GM19438 (cell line): ENCODE measurements around the gene HDAC7.

Experiments
- ATAC-seq: cut with Tn5 transposase; IDR thresholded peaks from one replicate; pipeline ENCODE4 v1.9.1; 2021; ENCODE audit warnings: low read depth; ENCODE audit not compliant: unreplicated experiment

Gene HDAC7

DNA sequence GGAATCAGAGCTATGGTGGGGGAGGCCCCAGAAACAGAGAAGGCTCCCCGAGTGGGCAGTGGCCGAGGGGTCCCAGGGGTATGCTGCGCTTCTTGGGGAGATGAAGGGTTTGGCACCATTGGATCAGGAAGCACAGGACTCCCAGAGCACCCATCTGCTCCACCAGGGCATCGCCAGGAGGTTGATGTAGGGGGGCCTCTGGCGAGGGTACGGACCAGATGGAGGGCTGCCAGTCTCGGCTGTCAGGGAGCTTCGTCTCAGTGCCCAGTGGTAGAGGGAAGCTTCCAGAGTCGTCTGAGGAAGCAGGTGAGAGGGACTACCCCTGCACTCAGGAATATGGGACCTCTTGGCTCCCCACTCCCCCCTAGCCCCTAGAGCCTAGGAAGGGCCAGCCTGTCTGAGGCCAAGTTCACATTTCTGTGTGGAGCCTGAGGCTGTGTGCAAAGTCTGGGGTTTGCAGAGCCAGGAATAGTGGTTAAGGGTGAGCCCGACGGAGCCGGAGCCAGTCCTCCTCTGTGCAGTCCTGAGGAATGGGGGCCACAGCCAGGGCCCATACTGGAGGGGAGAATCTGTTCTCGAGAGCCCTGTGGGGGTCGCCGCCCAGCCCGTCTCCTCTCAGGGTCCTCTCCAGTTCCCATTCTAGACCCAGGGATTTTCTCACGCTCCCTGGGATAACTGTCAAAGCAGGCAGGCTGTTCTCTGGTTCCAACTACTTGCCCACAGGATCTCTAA lies 36.5 kb downstream of the HDAC7 start:
- ATAC-seq, result no peak

DNA sequence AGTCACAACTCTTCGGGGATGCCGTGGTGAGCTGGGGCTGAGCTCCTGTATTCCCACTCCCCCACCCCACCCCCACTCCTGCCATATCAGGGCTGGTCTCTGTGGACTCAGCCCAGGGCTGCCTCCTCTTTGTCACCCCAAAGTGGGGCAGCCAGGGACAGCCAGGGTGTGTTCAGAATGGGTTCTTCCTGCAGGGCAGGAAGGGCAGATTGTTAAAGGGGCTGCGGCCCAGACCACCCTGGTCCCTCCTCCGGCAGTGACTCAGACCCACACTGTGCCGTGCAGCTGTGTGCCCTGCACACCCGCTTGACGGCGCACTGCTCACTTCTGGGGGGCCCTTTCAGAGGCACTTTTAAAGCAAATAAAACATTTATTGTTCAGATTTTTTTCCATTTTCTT lies 37.3 kb downstream of the HDAC7 start:
- no peak for ATAC-seq

DNA sequence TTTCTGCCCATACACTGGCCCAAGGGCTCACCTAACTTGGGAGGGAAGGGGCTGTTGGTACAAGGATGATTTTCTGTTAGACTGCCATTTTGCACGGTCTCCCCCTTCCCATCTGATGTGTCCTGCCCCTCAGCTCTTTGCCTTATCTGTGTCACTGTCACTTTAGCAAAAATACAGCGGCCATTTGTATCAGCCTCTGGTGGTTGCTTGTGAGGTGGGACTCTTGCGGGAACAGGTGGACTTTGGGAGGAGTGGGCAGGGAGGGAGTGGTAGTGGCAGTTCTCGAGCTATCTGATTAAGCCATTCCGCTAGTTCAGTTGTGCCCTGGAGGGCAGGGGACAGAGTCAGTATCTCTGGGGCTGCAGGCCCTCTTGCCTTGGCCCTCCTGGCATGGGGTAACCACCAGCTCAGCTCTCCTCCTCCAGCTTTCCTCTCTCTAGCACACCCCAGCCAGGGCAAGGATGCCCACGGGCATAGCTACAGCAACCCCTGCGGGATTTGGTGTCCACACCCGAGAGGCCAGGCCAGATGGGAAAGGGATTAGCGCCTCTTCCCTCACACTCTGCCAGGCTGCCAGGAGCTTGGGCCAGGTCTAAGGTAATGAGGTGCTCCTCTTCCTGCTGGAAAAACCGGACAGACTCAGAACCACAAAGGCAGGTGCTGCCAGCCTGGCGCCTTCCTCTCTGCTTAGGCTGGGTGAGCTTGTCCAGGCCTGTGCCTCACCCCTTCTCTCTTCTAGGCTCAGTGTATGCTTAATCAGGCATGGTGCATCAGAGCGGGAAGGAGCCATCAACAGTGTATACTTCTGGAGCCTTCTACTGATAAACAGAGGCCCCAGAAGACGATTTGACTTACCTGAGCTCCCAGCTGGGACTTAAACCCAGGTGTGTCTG lies 38.0 kb downstream of the HDAC7 start:
- ATAC-seq, result no peak

DNA sequence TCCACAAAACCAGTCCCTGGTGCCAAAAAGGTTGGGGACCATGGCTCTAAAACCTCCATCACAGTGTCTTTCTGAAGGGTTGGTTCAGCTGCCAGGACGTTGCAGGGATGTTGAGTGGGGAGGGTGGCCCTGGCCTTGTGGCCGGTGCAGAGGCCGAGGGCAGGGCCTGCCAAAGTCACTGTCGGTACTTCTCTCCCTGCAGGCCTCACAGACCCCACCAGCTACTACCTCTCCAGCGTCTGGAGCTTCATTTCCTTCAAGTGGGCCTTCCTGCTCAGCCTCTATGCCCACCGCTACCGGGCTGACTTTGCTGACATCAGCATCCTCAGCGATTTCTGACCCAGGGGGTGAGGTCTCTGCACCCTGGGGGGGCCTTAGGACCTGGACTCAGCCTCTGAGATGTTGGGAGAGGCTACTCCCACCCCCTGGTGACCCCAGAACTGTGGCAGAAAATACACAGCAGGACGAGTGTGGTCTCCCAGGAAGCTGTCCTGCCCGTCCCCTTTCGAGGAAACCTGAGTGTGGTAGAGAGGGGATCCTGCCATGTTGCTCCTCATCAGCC lies 39.7 kb downstream of the HDAC7 start:
- ATAC-seq, result no peak

DNA sequence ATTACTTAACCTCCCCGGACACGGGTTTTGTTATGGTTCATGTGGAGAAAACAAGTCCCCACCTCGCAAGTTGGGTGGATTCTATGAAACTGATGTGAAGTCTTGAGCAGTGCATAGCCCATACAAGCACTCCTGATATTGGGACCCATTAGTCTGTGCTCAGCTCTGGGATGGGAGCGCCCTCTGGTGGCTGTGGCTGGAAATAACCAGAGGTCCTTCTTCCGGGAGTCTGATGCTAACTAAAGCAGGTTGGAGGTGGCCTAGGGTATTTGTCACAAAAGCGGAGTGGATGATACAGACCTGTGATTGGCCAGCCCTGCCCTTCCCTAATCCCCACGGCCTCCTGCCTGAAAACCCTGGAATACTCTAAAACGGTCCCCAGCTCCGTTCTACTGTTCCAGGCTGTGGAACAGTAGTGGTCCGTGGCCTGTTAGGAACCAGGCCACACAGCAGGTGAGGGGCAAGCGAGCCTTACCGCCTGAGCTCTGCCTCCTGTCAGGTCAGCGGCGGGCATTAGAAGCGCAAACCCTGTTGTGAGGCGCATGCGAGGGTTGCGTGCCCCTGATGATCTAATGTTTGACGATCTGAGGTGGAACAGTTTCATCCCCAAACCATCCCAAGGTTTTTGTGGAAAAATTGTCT lies 40.3 kb downstream of the HDAC7 start:
- ATAC-seq, result peak; percentile 84

DNA sequence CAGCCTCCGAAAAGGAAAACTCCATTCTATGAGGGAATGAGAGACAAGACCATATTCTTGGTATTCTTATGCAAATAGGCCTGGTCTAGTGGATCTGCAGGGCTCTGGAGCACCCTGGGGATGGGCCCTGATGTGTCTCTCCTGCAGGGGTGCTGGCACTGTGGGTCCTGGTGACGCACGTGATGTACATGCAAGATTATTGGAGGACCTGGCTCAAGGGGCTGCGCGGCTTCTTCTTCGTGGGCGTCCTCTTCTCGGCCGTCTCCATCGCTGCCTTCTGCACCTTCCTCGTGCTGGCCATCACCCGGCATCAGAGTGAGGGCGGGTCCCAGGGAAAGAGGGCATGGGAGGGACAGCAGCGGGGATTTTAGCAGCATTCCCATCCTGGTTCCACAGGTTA lies 40.8 kb downstream of the HDAC7 start:
- ATAC-seq, result no peak

DNA sequence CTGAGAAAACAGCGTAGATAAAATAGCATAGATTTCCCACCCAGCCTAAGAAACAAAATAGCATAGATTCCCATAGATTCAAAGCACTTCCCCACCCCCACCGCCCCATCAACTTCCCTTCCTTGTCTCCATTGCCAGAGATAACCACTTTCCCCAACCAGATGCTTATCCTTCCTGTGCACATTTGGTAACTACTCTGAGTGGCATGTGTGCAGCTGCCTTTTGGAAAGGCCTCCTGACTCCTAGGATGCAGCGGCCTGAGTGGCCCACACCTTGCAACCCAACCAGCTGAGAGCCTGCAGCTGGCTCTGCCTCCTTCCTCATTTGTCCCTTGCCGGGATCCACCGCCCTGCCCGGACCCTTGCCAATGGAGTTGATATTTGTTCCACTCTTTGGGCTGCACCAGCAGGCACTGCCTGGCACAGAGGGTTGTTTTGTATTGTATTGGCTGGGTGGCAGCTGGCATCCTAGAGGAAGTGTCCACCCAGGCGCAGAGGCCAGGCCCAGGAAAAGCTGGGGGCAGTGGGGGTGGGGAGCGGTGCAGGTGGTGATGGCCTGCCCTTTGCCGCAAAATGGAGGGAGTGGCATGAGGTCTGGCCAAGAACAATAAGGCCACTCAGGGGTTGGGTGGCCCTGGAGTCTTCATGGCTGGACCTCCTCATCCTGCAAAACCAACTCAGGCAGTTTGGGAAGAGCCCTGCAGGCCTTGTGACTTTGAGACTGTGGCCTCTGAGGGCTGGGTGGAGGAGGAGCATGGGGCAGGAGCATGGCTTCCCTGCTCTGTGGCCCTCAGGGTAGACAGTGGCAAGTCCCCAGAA lies 41.8 kb downstream of the HDAC7 start:
- ATAC-seq, result no peak

DNA sequence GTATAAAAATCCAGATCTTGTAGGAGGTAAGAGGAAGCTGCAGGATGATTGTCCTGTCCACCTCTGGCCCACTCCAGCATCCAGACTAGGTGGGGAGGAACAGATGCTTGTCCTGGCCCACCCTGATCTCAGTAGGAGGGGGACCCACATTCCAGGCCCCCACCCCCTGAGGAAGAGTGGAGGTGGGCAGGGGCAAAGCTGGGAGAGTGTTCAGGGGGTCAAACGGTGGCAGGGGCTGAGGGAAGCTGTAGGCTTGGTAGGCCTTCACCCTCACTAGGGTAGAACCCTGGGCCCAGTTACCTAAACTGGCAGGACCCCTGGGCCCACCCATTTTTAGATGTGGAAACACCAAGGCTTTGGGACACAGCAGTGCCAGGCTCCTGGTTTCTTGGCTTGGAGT lies 42.6 kb downstream of the HDAC7 start:
- ATAC-seq, result no peak

DNA sequence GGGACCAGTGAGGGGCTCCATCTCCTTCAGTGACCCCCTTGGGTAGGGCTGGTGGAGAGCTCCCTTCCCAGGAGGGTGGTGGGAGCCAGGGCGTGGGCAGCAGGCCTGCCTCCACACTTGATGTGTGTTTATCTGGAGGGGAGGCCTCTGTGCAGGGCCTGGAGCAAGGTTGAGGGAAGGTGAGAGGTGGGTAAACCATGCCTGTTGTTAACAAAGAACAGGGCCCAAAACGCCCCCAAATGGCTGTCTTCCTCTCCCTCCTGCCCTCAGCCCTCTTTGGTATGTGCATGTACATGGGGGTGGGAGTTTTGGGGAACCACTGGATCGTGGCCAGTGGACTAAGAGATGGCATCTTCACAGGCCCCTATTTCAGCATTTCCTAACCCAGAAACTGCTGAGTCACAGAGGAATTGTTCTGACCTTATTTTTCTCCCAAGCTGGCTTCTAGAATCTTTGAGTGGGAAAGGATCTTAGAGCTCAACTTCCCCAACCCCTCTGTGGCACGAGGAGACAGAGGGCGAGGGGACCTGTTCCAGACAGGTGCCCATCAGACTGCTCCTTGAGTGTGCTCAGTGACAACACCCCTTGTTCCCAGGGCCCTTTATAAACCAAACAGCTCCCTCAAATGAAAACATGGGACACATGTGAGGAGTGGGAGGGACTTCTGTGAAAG lies 43.1 kb downstream of the HDAC7 start:
- no peak for ATAC-seq

DNA sequence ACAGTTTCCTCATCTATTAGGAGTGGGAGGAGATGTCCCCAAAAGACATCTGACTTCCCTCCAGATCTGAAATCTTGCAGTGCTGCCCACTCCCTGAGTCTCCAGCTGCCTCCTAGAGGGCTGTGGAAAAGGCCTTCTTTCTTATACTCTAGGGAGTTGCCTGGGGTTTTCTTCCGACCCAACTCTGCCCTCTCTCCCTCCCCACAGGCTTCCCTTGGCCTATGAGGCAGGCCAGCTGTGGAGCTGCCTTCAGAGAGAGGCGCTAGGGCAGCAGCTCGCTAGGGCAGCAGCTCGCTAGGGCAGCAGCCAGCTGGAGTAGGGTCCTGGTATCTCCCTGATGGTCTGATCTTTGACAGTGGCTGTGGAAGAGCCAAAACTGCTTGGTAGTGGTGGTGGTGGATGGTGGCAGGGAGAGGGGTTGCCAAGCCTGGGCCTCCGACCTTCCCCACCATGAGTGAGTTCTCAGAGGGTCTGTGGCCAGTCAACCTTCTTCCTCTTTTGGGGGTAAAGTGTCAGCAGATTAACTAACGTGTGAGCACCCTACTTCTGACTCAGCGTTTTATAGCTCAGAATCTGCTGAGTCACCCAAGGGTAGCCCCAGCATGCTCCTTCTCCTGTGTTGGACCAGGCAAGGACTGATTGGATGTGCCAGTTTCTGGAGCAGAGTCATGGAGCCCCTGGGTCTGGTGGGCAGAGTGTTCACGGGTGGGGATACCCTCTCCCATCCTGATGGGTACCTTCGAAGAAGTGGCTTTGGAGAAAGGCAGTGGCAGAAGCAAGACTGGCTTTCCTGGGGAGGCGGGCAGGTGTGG lies 44.4 kb downstream of the HDAC7 start:
- ATAC-seq, result no peak

DNA sequence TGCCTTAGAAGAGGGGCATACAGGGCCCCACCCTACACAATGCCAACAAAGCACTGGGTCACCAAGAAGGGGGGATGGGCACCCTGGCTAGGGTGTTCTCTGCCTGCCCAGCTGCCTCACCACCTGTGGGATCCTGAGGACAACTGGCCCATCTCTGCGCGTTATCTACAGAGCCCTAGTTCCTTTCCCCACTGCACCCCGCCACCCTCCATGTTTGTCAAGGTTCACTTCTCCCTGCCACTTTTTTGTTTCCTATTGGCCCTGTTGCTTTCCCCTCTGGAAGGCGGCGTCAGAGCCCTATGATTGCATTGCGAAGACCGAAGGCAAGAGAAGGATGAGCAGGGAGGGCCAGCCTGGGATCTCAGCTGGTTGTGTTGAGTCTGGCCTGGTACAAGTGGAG lies 45.0 kb downstream of the HDAC7 start:
- no peak for ATAC-seq

DNA sequence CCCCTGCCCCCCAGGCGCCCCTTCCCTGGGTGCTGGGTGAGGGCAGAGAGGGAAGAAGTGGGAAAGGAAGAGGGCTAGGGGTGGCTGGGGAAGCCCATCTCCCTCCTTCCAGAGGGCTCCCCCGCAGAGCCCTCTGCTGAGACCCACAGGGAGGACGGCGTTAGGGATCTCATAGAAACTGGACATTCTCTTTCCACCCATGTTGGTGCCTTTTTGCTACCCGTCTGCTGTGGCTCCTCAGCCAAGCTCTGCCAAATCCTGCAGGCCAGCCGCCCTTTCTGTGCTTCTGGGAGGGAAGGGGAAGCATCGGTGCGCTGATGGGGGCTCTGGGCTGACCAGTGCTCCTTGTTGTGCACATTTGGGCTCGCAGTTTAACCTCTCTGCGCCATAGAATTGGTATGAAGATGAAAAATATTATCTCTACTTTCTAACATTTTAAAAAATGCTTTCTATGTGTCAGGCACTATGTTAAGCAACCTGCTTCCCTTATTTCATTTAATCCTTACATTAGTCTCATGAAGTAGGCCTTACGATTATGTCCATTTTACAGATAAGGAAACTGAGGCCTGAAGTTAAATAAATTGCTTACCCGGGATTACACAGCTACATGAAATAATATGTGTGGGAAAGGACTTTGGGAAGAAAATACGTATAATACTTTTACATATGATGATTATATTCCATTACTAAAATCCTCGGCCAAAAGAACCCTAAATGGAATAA lies 45.7 kb downstream of the HDAC7 start:
- no peak for ATAC-seq

DNA sequence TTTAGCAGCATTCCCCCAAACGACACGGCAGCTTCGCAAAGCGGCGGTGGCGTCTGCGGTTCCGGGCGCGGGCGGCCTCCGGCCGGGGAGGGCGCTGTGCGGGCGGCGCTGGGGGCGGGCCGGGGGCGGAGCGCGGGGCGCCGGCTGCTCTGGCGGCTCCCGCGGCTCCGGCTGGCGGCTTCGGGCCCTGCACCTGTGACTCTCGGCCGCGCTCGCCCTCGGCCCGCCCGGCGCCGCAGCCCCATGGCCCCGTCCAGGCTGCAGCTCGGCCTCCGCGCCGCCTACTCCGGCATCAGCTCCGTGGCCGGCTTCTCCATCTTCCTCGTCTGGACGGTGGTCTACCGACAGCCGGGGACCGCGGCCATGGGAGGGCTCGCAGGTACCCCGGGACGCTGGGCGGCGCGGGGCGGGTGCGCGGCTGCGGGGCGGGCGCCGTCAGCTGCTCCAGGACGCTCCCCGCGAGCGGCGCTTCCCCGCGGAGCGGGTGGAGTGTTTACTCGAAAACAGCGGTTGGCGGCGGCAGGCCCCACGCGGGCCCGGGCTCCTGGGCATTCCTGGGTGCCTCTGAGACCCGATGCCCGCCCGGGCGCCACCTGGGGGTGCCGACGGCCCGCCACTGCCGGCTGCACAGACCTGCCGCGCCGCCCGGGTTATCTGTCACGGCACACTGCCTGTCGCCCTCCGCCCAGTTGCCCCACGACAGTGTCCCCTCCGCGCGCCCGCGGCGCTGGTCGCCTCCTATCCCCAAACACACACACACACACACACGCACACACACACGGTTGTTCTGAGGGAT lies 46.4 kb downstream of the HDAC7 start, which contains the start of gene SLC48A1:
TSS of gene SLC48A1 (plus strand) at position 177 of the 796 bp plus-strand sequence. CDS start at position 244, 67 bp downstream.
- ATAC-seq, result peak; percentile 78

DNA sequence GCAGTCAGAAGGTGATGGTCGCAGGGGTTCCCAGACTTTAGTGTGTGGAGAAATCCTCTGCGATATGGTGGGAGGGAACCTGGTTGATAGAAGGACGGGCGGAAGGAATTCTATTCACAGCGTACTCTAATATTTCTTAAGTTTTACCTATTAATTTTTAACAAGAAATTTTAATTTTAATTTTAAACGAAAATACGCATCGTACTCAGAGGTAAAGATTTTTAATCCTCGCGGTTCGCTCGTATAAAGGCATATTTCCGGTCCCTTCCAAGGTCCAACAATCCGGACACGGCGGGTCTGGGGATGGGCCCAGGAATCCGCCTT lies 47.0 kb downstream of the HDAC7 start:
- no peak for ATAC-seq

DNA sequence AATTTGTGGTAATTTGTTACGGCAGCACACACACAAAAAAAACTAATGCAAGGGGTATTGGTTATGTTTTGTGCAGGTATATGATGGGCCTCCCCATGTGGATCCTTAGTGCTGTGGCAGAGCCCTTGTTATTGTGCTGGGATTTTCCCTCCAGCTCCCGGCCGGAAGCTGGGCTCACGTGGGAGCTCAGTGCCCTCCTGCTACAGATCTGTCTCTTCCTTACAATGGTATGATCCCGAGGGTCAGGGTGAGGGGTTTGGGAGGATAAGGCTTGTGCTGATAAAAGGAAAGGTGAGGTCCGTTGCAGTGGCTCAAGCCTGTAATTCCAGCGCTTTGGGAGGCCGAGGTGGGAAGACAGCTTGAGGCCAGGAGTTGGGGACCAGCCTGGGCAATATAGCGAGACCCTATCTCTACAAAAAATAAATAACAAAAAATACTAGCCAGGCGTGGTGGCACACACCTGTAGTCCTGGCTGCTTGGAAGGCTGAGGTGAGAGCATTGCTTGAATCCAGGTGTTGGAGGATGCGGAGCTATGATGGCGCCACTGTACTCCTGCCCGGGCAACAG lies 47.5 kb downstream of the HDAC7 start:
- no peak for ATAC-seq

DNA sequence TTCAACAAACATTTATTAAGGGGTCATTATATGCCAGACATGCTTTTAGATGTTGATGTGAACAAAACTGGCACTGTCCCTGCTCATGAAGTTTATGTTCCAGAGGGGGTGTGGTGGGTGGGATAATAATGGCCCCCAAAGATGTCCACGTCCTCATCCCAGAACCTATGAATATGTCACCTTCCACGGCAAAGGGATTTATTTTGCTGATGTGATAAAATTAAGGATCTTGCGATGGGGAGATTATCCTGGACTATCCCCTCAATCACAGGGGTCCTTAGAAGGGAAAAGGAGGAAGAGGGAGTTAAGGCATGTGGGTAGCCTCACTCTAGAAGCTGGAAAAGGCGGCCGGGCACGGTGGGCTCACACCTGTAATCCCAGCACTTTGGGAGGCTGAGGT lies 48.4 kb downstream of the HDAC7 start:
- ATAC-seq, result no peak

DNA sequence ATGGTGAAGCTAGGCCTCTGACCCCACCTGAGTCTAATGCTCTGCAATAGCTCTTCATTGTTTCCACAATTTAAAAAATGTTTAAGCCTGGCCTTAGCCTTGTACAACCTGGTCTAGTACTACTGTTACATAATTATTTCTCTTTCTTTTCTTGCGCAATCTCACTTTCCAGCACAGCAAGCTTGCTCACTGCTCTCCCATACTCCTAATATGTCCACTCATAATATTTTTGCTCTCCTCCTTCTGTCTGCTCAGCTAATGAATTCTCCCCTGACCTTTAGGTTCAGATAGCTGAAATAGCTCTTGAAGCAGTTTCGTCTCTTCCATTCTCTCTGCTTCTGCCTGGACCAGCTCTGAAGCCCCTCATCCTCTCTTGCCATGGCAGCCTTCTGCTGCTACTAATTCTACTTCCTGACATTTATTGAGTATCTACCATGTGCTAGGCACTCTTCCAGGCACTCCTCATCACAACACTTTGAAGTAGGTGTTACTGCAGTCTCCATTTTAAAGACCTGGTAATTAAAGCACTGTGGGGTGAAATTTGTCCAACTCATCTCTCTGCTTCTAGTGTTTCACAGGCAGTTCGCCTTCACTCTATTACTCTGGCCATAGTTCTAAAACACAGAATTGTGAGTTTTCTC lies 49.5 kb downstream of the HDAC7 start:
- no peak for ATAC-seq
